Endothelial cell of umbilical vein (primary cell): ENCODE data around the gene TRMT1. TPM values are rescaled to one million over a fixed set of nuclear protein-coding genes. Genes with fewer than 3 reads are reported as not detected.

ENCODE experiments used
- BruUV-seq: library from RNA; stranded (reverse); fragments of 400-500 nt; replicated peaks from 2 replicates; lab custom pipeline; 2021; lab: Mats Ljungman, UMichigan
- CTCF ChIA-PET: fragments of 300-600, 350-600 bp; sonication (Branson Sonifier 250); formaldehyde crosslinking; loops from one replicate; lab custom pipeline; 2021; ENCODE audit warnings: antibody characterized with exemption, inconsistent platforms; lab: Charles Lee
- POLR2A ChIA-PET: fragments of 300-600, 350-600 bp; sonication (Branson Sonifier 250); formaldehyde crosslinking; loops from one replicate; lab custom pipeline; 2021; ENCODE audit warnings: antibody characterized with exemption, inconsistent platforms; lab: Charles Lee
- DNase-seq: peaks from one replicate; pipeline ENCODE4 v3.0.0-alpha.2; 2011; ENCODE audit warnings: low read depth, low spot score
- FAIRE-seq: peaks from 2 replicates; lab custom pipeline; 2011; peaks lifted over from hg19 to GRCh38; lab: Jason Lieb, UNC
- H2AFZ ChIP-seq: 2 replicates; pipeline ENCODE4 v1.6.0; 2012; ENCODE audit warnings: low read depth, low read length, control low read depth, inconsistent platforms
- H3K27ac ChIP-seq: 2 replicates; pipeline ENCODE4 v1.5.1; 2011; ENCODE audit warnings: low read depth, mild to moderate bottlenecking, control low read depth, low read length, moderate library complexity; ENCODE audit not compliant: insufficient read depth
- H3K27me3 ChIP-seq, 2 experiments: 2 replicates each; pipeline versions ENCODE4 v1.6.0 to v1.6.1; 2011; ENCODE audit warnings: low read length in 2 of 2, mixed read lengths in 1 of 2; ENCODE audit not compliant: control insufficient read depth in 2 of 2, insufficient read depth in 2 of 2
- H3K36me3 ChIP-seq, 2 experiments: 2 replicates in 1 of 2; 3 replicates in 1 of 2; pipeline ENCODE4 v1.5.1; 2011; ENCODE audit warnings: low read length in 2 of 2, mild to moderate bottlenecking in 1 of 2, moderate library complexity in 1 of 2; ENCODE audit not compliant: control insufficient read depth in 2 of 2, insufficient read depth in 2 of 2; ENCODE audit errors: extremely low read depth in 1 of 2
- H3K4me1 ChIP-seq: 3 replicates; pipeline ENCODE4 v1.5.1; 2011; ENCODE audit warnings: mild to moderate bottlenecking, low read length; ENCODE audit not compliant: control insufficient read depth, insufficient read depth; ENCODE audit errors: extremely low read depth
- H3K4me2 ChIP-seq: 2 replicates; pipeline ENCODE4 v1.6.1; 2011; ENCODE audit warnings: low read length, control low read depth, mixed read lengths; ENCODE audit not compliant: insufficient read depth
- H3K4me3 ChIP-seq, 3 experiments: fragments of 200-600 bp in 1 of 3; sonication (generic), shearing (Covaris generic) in 1 of 3; replicated peaks in 1 of 3; 2 replicates each; pipeline ENCODE4 v1.5.1; 2011 to 2016; ENCODE audit warnings: control low read depth in 3 of 3, low read length in 3 of 3, mild to moderate bottlenecking in 2 of 3, inconsistent platforms in 1 of 3, low read depth in 1 of 3, moderate library complexity in 1 of 3; ENCODE audit not compliant: insufficient read depth in 1 of 3
- H3K79me2 ChIP-seq: 2 replicates; pipeline ENCODE4 v1.6.0; 2012; ENCODE audit warnings: low read length, inconsistent platforms; ENCODE audit not compliant: control insufficient read depth, insufficient read depth
- H3K9ac ChIP-seq: replicated peaks from 2 replicates; pipeline ENCODE3; 2011; ENCODE audit warnings: low read length, control low read depth; ENCODE audit not compliant: insufficient read depth; ENCODE audit errors: extremely low read depth
- H3K9me1 ChIP-seq: replicated peaks from 3 replicates; pipeline ENCODE4 v1.6.0; 2011; ENCODE audit warnings: mild to moderate bottlenecking, low read length; ENCODE audit not compliant: control insufficient read depth, insufficient read depth; ENCODE audit errors: extremely low read depth
- H3K9me3 ChIP-seq: replicated peaks from 2 replicates; pipeline ENCODE4 v1.5.1; 2012; ENCODE audit warnings: low read length, inconsistent platforms; ENCODE audit not compliant: control insufficient read depth, insufficient read depth
- H4K20me1 ChIP-seq: replicated peaks from 2 replicates; pipeline ENCODE3; 2011; ENCODE audit warnings: mild to moderate bottlenecking, low read length; ENCODE audit not compliant: control insufficient read depth, insufficient read depth; ENCODE audit errors: extremely low read depth
- CTCF ChIP-seq, 2 donors: IDR thresholded peaks; 1 replicate in 1 of 2; 2 replicates in 1 of 2; pipeline ENCODE4 v1.5.1; 2011; ENCODE audit warnings: low read length in 2 of 2, mild to moderate bottlenecking in 2 of 2, moderate library complexity in 2 of 2, control low read depth in 1 of 2, inconsistent platforms in 1 of 2, low read depth in 1 of 2; ENCODE audit not compliant: insufficient read depth in 1 of 2; ENCODE audit errors: extremely low read depth in 1 of 2
- EZH2 ChIP-seq: IDR thresholded peaks from 2 replicates; pipeline ENCODE4 v1.6.1; 2012; ENCODE audit warnings: borderline replicate concordance, low read depth, mild to moderate bottlenecking, moderate library complexity, low read length, inconsistent platforms; ENCODE audit not compliant: severe bottlenecking
- FOS ChIP-seq: IDR thresholded peaks from 2 replicates; pipeline ENCODE4 v1.6.1; 2011; ENCODE audit warnings: mild to moderate bottlenecking, low read length, moderate library complexity, borderline replicate concordance; ENCODE audit not compliant: insufficient read depth
- GATA2 ChIP-seq: IDR thresholded peaks from 2 replicates; pipeline ENCODE4 v1.7.0; 2011; ENCODE audit warnings: low read depth, mild to moderate bottlenecking, moderate library complexity, mixed read lengths, low read length; ENCODE audit not compliant: insufficient read length, insufficient read depth
- JUN ChIP-seq: IDR thresholded peaks from 2 replicates; pipeline ENCODE4 v1.6.1; 2011; ENCODE audit warnings: borderline replicate concordance, low read depth; ENCODE audit not compliant: insufficient read length, insufficient read depth
- MAX ChIP-seq: IDR thresholded peaks from 2 replicates; pipeline ENCODE4 v1.6.1; 2011; ENCODE audit not compliant: insufficient read depth, insufficient read length
- MYC ChIP-seq: IDR thresholded peaks from one replicate; pipeline ENCODE4 v1.6.1; 2011; ENCODE audit warnings: mild to moderate bottlenecking, low read depth, low read length
- POLR2A ChIP-seq: IDR thresholded peaks from 2 replicates; pipeline ENCODE4 v1.6.1; 2012; ENCODE audit warnings: low read depth, mild to moderate bottlenecking, control low read depth, low read length
- POLR2AphosphoS5 ChIP-seq: IDR thresholded peaks from 2 replicates; pipeline ENCODE4 v1.6.1; 2012; ENCODE audit warnings: low read depth, mild to moderate bottlenecking, control low read depth, low read length, moderate library complexity; ENCODE audit not compliant: insufficient read depth
- dilution Hi-C: fragments of 300-500 bp; cut with MboI; formaldehyde crosslinking; loops from one replicate; pipeline ENCODE4 v1.15.0; 2019; ENCODE audit warnings: low sequenced_read_pairs; ENCODE audit not compliant: extremely low pct_ligation_motif_present
- intact Hi-C: fragments of 100-400 bp; cut with micrococcal nuclease; formaldehyde crosslinking; loops from one replicate; pipeline ENCODE4 v1.10.0; 2022
- polyA plus RNA-seq, 4 experiments: library from polyadenylated mRNA; depleted of rRNA in 3 of 4; stranded (reverse) in 3 of 4; unstranded in 1 of 4; fragments of >200 nt; gene quantifications; 2 replicates each; pipeline versions ENCODE4 v1.2.1 to v1.2.3, GENCODE V29; 2011 to 2012; ENCODE audit warnings: missing spikeins in 1 of 4
- total RNA-seq: library from RNA; stranded (reverse); gene quantifications from 2 replicates; pipeline ENCODE4 v1.2.3, GENCODE V29; 2021

TRMT1 gene
- total and polyA plus RNA-seq, 2 donors (not counting 3 experiments of a cell fraction or from before 2014, with no cell fraction given) = 46.3 to 53.0 TPM

- no peak overlapping the region for H3K4me3 ChIP-seq
- dilution Hi-C loops = no loop called here
- H3K9me1 ChIP-seq = no peaks in the 10 kb centered on the region
- H3K9me3 ChIP-seq = no peaks in the 10 kb centered on the region
- BruUV-seq = no TSS peak
- no peak overlapping the region for H2AFZ ChIP-seq
- DNase-seq (no peak), FAIRE-seq (no peak)
- intact Hi-C loops = loop anchor here (5.0 kb wide), 1 partner anchor 41 kb away; no protein-coding TSS in a partner anchor
- H3K4me1 ChIP-seq = peaks cover 8% of the 10 kb centered on the region
- ChIA-PET POLR2A (no interaction called here), CTCF (interaction anchor here (1.4 to 15.7 kb wide), 4 partner anchors 20 to 98 kb away, joined by 7 to 463 read pairs (median 145); no protein-coding TSS in a partner anchor)
- H3K36me3 ChIP-seq = no peaks in the 10 kb centered on the region
- no peaks in the 10 kb centered on the region for H3K27me3 ChIP-seq
- no peaks in the 10 kb centered on the region for H3K79me2 ChIP-seq
- no peak overlapping the region for H3K27ac ChIP-seq
- H3K4me2 ChIP-seq = no peak overlapping the region
- TF ChIP-seq CTCF (IDR thresholded peaks at IDR 0.05; ENCODE audit: extremely low read depth in 1 of 2, insufficient read depth in 1 of 2, low read depth in 1 of 2, low read length in 2 of 2) = no peak
- TF ChIP-seq JUN = no peak
- TF ChIP-seq POLR2AphosphoS5 = no peak
- TF ChIP-seq GATA2 = no peak
- TF ChIP-seq MYC = no peak
- no peak for TF ChIP-seq FOS
- TF ChIP-seq MAX = no peak
- no peak for TF ChIP-seq EZH2
- no peak for TF ChIP-seq POLR2A
- H3K9ac ChIP-seq = no peak overlapping the region
- no peaks in the 10 kb centered on the region for H4K20me1 ChIP-seq
Observed at GRCh38 chr19:13063461-13064091, 53.0 kb downstream of the TRMT1 start.
